ENCODE data around the gene PHACTR1.

GRCh38 chr6:13152764-13153163, 436.2 kb downstream of the PHACTR1 start:
- no peak for TF ChIP-seq POLR2A (IDR thresholded peaks at IDR 0.05)
- no peak for TF ChIP-seq CTCF (IDR thresholded peaks at IDR 0.05)
- TF ChIP-seq POLR2AphosphoS5 (IDR thresholded peaks at IDR 0.05) = no peak

All from stomach (tissue), 4 donors.